SKM-1 treated with dmso at 0.1 percent for 144 hours (cell line): Measurements from ENCODE around the gene VN1R5.
A peak's percentile ranks its signal among the peaks of the same experiment; 100 is the strongest.
"Not testable (repeated sequence)": the region's sequence is repeated elsewhere in the genome, so short reads cannot be mapped to it uniquely, and the experiment has no call there.

Experiments
- DNase-seq: peaks from one replicate; lab custom pipeline; 2025; ENCODE audit not compliant: unreplicated experiment; lab: John Stamatoyannopoulos, UW

Gene VN1R5

GRCh38 chr1:247255772-247256171 lies at the start of gene VN1R5:
TSS of gene VN1R5 (plus strand) at chr1:247256072.
- not testable (repeated sequence) for DNase-seq

GRCh38 chr1:247209396-247209795 lies 46.5 kb upstream of the VN1R5 start:
- DNase-seq = no peak

- no peak for DNase-seq
Observed at GRCh38 chr1:247210062-247210375, 45.9 kb upstream of the VN1R5 start.

- peak; percentile 99 for DNase-seq
Observed at GRCh38 chr1:247210376-247211117, 45.3 kb upstream of the VN1R5 start.

GRCh38 chr1:247211339-247211738 lies 44.5 kb upstream of the VN1R5 start:
- DNase-seq = no peak

- no peak for DNase-seq
Observed at GRCh38 chr1:247212012-247212411, 43.9 kb upstream of the VN1R5 start.

GRCh38 chr1:247212627-247213617 lies 43.0 kb upstream of the VN1R5 start:
- DNase-seq = no peak

- DNase-seq = no peak
Observed at GRCh38 chr1:247216261-247216660, 39.6 kb upstream of the VN1R5 start.

GRCh38 chr1:247218121-247218651 lies 37.7 kb upstream of the VN1R5 start:
- DNase-seq = peak; percentile 17

GRCh38 chr1:247220280-247220679 lies 35.6 kb upstream of the VN1R5 start:
- not testable (repeated sequence) for DNase-seq

- DNase-seq = no peak
Observed at GRCh38 chr1:247222840-247223239, 33.0 kb upstream of the VN1R5 start.

- DNase-seq = no peak
Observed at GRCh38 chr1:247224822-247225221, 31.1 kb upstream of the VN1R5 start.

GRCh38 chr1:247228133-247228532 lies 27.7 kb upstream of the VN1R5 start:
- DNase-seq = no peak

GRCh38 chr1:247241691-247242090 lies 14.2 kb upstream of the VN1R5 start:
- no peak for DNase-seq

GRCh38 chr1:247243524-247244137 lies 12.2 kb upstream of the VN1R5 start:
- DNase-seq = no peak

GRCh38 chr1:247246325-247247115 lies 9.4 kb upstream of the VN1R5 start:
- no peak for DNase-seq

- no peak for DNase-seq
Observed at GRCh38 chr1:247247568-247247967, 8.3 kb upstream of the VN1R5 start.

GRCh38 chr1:247266053-247266452 lies 10.2 kb downstream of the VN1R5 start:
- no peak for DNase-seq

- DNase-seq = no peak
Observed at GRCh38 chr1:247268390-247269045, 12.6 kb downstream of the VN1R5 start.

- no peak for DNase-seq
Observed at GRCh38 chr1:247269133-247269532, 13.3 kb downstream of the VN1R5 start.
